ENCODE data around the gene CNTNAP5. TPM values are rescaled to one million over a fixed set of nuclear protein-coding genes. Genes with fewer than 3 reads are reported as not detected.

The CNTNAP5 gene
- total RNA-seq, 4 donors from 2014 or later: 0.20 to 1.4 (median 0.68) TPM; not detected in 1

GRCh38 chr2:124570872-124571271 lies 545.8 kb downstream of the CNTNAP5 start:
- intact Hi-C loops (cut with DNase I; ENCODE audit: low total_unique reads): no loop called here
- H3K4me3 ChIP-seq: no peak overlapping the region
- no peaks in the 10 kb centered on the region for H3K27me3 ChIP-seq
- DNase-seq: no peak
- no peak overlapping the region for H3K27ac ChIP-seq
- H3K36me3 ChIP-seq: no peaks in the 10 kb centered on the region
- H3K9me3 ChIP-seq: no peaks in the 10 kb centered on the region
- TF ChIP-seq POLR2A (IDR thresholded peaks at IDR 0.05): no peak
- no peak for TF ChIP-seq CTCF (IDR thresholded peaks at IDR 0.05)
- TF ChIP-seq EP300 (IDR thresholded peaks at IDR 0.05; ENCODE audit: low read depth): no peak
- no peak for TF ChIP-seq POLR2AphosphoS5 (IDR thresholded peaks at IDR 0.05)
- in situ Hi-C loops (cut with MboI; ENCODE audit: low pct_ligation_motif_present in 1 of 4, low pct_unique_long_range_greater_than_20kb in 1 of 4, low sequenced_read_pairs in 3 of 4): no loop called here
- peaks cover 0 to 7% (median 1%) of the 10 kb centered on the region in 4 donors for H3K4me1 ChIP-seq

- Histone ChIP-seq H3K27me3 (no peaks in the 10 kb centered on the region), H3K4me3 (no peak overlapping the region), H3K27ac (no peak overlapping the region), H3K9me3 (no peaks in the 10 kb centered on the region), H3K4me1 (peaks cover 0 to 7% (median 1%) of the 10 kb centered on the region in 4 donors), H3K36me3 (no peaks in the 10 kb centered on the region)
- DNase-seq: no peak
- in situ Hi-C loops (cut with MboI; ENCODE audit: low pct_ligation_motif_present in 1 of 4, low pct_unique_long_range_greater_than_20kb in 1 of 4, low sequenced_read_pairs in 3 of 4): no loop called here
- WGBS, 2 donors (ENCODE audit: low coverage in 1 of 2): 88 to 91% methylated on average over 3 of the region's 3 CpGs
- TF ChIP-seq EP300 (IDR thresholded peaks at IDR 0.05; ENCODE audit: low read depth) (no peak), POLR2AphosphoS5 (IDR thresholded peaks at IDR 0.05) (no peak), CTCF (IDR thresholded peaks at IDR 0.05) (no peak), POLR2A (IDR thresholded peaks at IDR 0.05) (no peak)
- intact Hi-C loops (cut with DNase I; ENCODE audit: low total_unique reads): no loop called here
Measured at GRCh38 chr2:124571836-124572235, 546.7 kb downstream of the CNTNAP5 start.

- intact Hi-C loops (cut with DNase I; ENCODE audit: low total_unique reads): no loop called here
- TF ChIP-seq POLR2A (IDR thresholded peaks at IDR 0.05): no peak
- no peak for TF ChIP-seq CTCF (IDR thresholded peaks at IDR 0.05)
- TF ChIP-seq POLR2AphosphoS5 (IDR thresholded peaks at IDR 0.05): no peak
- TF ChIP-seq EP300 (IDR thresholded peaks at IDR 0.05; ENCODE audit: low read depth): no peak
- Histone ChIP-seq H3K4me3 (no peak overlapping the region), H3K27ac (no peak overlapping the region), H3K9me3 (no peaks in the 10 kb centered on the region), H3K36me3 (no peaks in the 10 kb centered on the region), H3K4me1 (peaks cover 0 to 7% (median 1%) of the 10 kb centered on the region in 4 donors), H3K27me3 (no peaks in the 10 kb centered on the region)
- DNase-seq: no peak
- in situ Hi-C loops (cut with MboI; ENCODE audit: low pct_ligation_motif_present in 1 of 4, low pct_unique_long_range_greater_than_20kb in 1 of 4, low sequenced_read_pairs in 3 of 4): no loop called here
- WGBS, 2 donors (ENCODE audit: low coverage in 1 of 2): 10 to 28% methylated on average over 1 of the region's 1 CpG
Measured at GRCh38 chr2:124572934-124573634, 548.0 kb downstream of the CNTNAP5 start.

GRCh38 chr2:124575497-124575896 lies 550.4 kb downstream of the CNTNAP5 start:
- H3K4me3 ChIP-seq: no peak overlapping the region
- intact Hi-C loops (cut with DNase I; ENCODE audit: low total_unique reads) (no loop called here), in situ Hi-C loops (cut with MboI; ENCODE audit: low pct_ligation_motif_present in 1 of 4, low pct_unique_long_range_greater_than_20kb in 1 of 4, low sequenced_read_pairs in 3 of 4) (no loop called here)
- 81 to 88% methylated on average over 1 to 2 of the region's 2 CpGs for WGBS, 2 donors (ENCODE audit: low coverage in 1 of 2)
- H3K9me3 ChIP-seq: no peaks in the 10 kb centered on the region
- no peak overlapping the region for H3K27ac ChIP-seq
- no peak for DNase-seq
- no peaks in the 10 kb centered on the region for H3K36me3 ChIP-seq
- H3K27me3 ChIP-seq: no peaks in the 10 kb centered on the region
- TF ChIP-seq CTCF (IDR thresholded peaks at IDR 0.05) (no peak), EP300 (IDR thresholded peaks at IDR 0.05; ENCODE audit: low read depth) (no peak), POLR2AphosphoS5 (IDR thresholded peaks at IDR 0.05) (no peak), POLR2A (IDR thresholded peaks at IDR 0.05) (no peak)
- peaks cover 0 to 7% (median 1%) of the 10 kb centered on the region in 4 donors for H3K4me1 ChIP-seq
